ENCODE measurements around the gene HMSD.
"Not testable (repeated sequence)": the region's sequence is repeated elsewhere in the genome, so short reads cannot be mapped to it uniquely, and the experiment has no call there.

Gene HMSD

GRCh38 chr18:63909870-63910269 is 39.2 kb upstream of the HMSD start:
- H3K36me3 ChIP-seq (ENCODE audit: insufficient read depth, insufficient read length, low read length), result no peaks in the 10 kb centered on the region
- no peaks in the 10 kb centered on the region; the same call in 1 of the 2 replicates for H3K9me3 ChIP-seq (ENCODE audit: insufficient read depth, low read length)
- no peaks in the 10 kb centered on the region for H3K4me1 ChIP-seq (ENCODE audit: insufficient read depth, insufficient read length)
- H3K4me3 ChIP-seq (ENCODE audit: insufficient read length, low read depth), result no peak overlapping the region
- H3K9ac ChIP-seq (ENCODE audit: insufficient read length, low read depth), result no peak overlapping the region
- H3K27me3 ChIP-seq (ENCODE audit: insufficient read depth, insufficient read length), result no peaks in the 10 kb centered on the region
- DNase-seq (ENCODE audit: low read depth, low spot score), result no peak
- no peak for TF ChIP-seq ZNF274 (IDR thresholded peaks at IDR 0.05; ENCODE audit: low read depth, low read length)
- no peak for TF ChIP-seq SUZ12 (IDR thresholded peaks at IDR 0.05; ENCODE audit: extremely low read depth, insufficient read depth, insufficient read length)
- no peak for TF ChIP-seq YY1 (IDR thresholded peaks at IDR 0.05; ENCODE audit: insufficient read depth, insufficient read length)

GRCh38 chr18:63917817-63918216 is 31.3 kb upstream of the HMSD start:
- TF ChIP-seq SUZ12 (IDR thresholded peaks at IDR 0.05; ENCODE audit: extremely low read depth, insufficient read depth, insufficient read length), result no peak
- TF ChIP-seq YY1 (IDR thresholded peaks at IDR 0.05; ENCODE audit: insufficient read depth, insufficient read length), result no peak
- no peak for TF ChIP-seq ZNF274 (IDR thresholded peaks at IDR 0.05; ENCODE audit: low read depth, low read length)
- Histone ChIP-seq H3K27me3 (ENCODE audit: insufficient read depth, insufficient read length) (no peaks in the 10 kb centered on the region), H3K9ac (ENCODE audit: insufficient read length, low read depth) (no peak overlapping the region), H3K4me3 (ENCODE audit: insufficient read length, low read depth) (no peak overlapping the region), H3K9me3 (ENCODE audit: insufficient read depth, low read length) (no peaks in the 10 kb centered on the region), H3K4me1 (ENCODE audit: insufficient read depth, insufficient read length) (no peaks in the 10 kb centered on the region), H3K36me3 (ENCODE audit: insufficient read depth, insufficient read length, low read length) (no peaks in the 10 kb centered on the region)
- no peak for DNase-seq (ENCODE audit: low read depth, low spot score)

- Histone ChIP-seq H3K4me1 (ENCODE audit: insufficient read depth, insufficient read length) (no peaks in the 10 kb centered on the region), H3K4me3 (ENCODE audit: insufficient read length, low read depth) (no peak overlapping the region), H3K9ac (ENCODE audit: insufficient read length, low read depth) (no peak overlapping the region), H3K27me3 (ENCODE audit: insufficient read depth, insufficient read length) (no peaks in the 10 kb centered on the region), H3K9me3 (ENCODE audit: insufficient read depth, low read length) (no peaks in the 10 kb centered on the region), H3K36me3 (ENCODE audit: insufficient read depth, insufficient read length, low read length) (no peaks in the 10 kb centered on the region)
- no peak for TF ChIP-seq ZNF274 (IDR thresholded peaks at IDR 0.05; ENCODE audit: low read depth, low read length)
- no peak for TF ChIP-seq YY1 (IDR thresholded peaks at IDR 0.05; ENCODE audit: insufficient read depth, insufficient read length)
- TF ChIP-seq SUZ12 (IDR thresholded peaks at IDR 0.05; ENCODE audit: extremely low read depth, insufficient read depth, insufficient read length), result no peak
- no peak for DNase-seq (ENCODE audit: low read depth, low spot score)
These were observed 27.1 kb upstream of the HMSD start for GRCh38 chr18:63922049-63922448.

- no peak overlapping the region for H3K4me3 ChIP-seq (ENCODE audit: insufficient read length, low read depth)
- no peak for DNase-seq (ENCODE audit: low read depth, low spot score)
- H3K9ac ChIP-seq (ENCODE audit: insufficient read length, low read depth), result no peak overlapping the region
- H3K9me3 ChIP-seq (ENCODE audit: insufficient read depth, low read length), result no peaks in the 10 kb centered on the region
- no peak for TF ChIP-seq YY1 (IDR thresholded peaks at IDR 0.05; ENCODE audit: insufficient read depth, insufficient read length)
- no peak for TF ChIP-seq SUZ12 (IDR thresholded peaks at IDR 0.05; ENCODE audit: extremely low read depth, insufficient read depth, insufficient read length)
- TF ChIP-seq ZNF274 (IDR thresholded peaks at IDR 0.05; ENCODE audit: low read depth, low read length), result no peak
- H3K36me3 ChIP-seq (ENCODE audit: insufficient read depth, insufficient read length, low read length), result no peaks in the 10 kb centered on the region
- H3K4me1 ChIP-seq (ENCODE audit: insufficient read depth, insufficient read length), result no peaks in the 10 kb centered on the region
- no peaks in the 10 kb centered on the region for H3K27me3 ChIP-seq (ENCODE audit: insufficient read depth, insufficient read length)
These were observed 24.6 kb upstream of the HMSD start for GRCh38 chr18:63924551-63924950.

GRCh38 chr18:63928331-63928730 is 20.8 kb upstream of the HMSD start:
- DNase-seq (ENCODE audit: low read depth, low spot score), result no peak
- Histone ChIP-seq H3K9me3 (ENCODE audit: insufficient read depth, low read length) (no peaks in the 10 kb centered on the region), H3K4me1 (ENCODE audit: insufficient read depth, insufficient read length) (no peaks in the 10 kb centered on the region), H3K9ac (ENCODE audit: insufficient read length, low read depth) (no peak overlapping the region), H3K4me3 (ENCODE audit: insufficient read length, low read depth) (no peak overlapping the region), H3K36me3 (ENCODE audit: insufficient read depth, insufficient read length, low read length) (no peaks in the 10 kb centered on the region), H3K27me3 (ENCODE audit: insufficient read depth, insufficient read length) (no peaks in the 10 kb centered on the region)
- no peak for TF ChIP-seq ZNF274 (IDR thresholded peaks at IDR 0.05; ENCODE audit: low read depth, low read length)
- no peak for TF ChIP-seq SUZ12 (IDR thresholded peaks at IDR 0.05; ENCODE audit: extremely low read depth, insufficient read depth, insufficient read length)
- no peak for TF ChIP-seq YY1 (IDR thresholded peaks at IDR 0.05; ENCODE audit: insufficient read depth, insufficient read length)

- not testable (repeated sequence) for DNase-seq (ENCODE audit: low read depth, low spot score); H3K27me3 ChIP-seq (ENCODE audit: insufficient read depth, insufficient read length); H3K4me1 ChIP-seq (ENCODE audit: insufficient read depth, insufficient read length); H3K4me3 ChIP-seq (ENCODE audit: insufficient read length, low read depth); H3K9me3 ChIP-seq (ENCODE audit: insufficient read depth, low read length); H3K9ac ChIP-seq (ENCODE audit: insufficient read length, low read depth); H3K36me3 ChIP-seq (ENCODE audit: insufficient read depth, insufficient read length, low read length)
These were observed 19.7 kb upstream of the HMSD start for GRCh38 chr18:63929369-63929768.

GRCh38 chr18:63930773-63931354 is 18.2 kb upstream of the HMSD start:
- no peak overlapping the region for H3K9ac ChIP-seq (ENCODE audit: insufficient read length, low read depth)
- H3K36me3 ChIP-seq (ENCODE audit: insufficient read depth, insufficient read length, low read length), result no peaks in the 10 kb centered on the region
- H3K4me1 ChIP-seq (ENCODE audit: insufficient read depth, insufficient read length), result no peaks in the 10 kb centered on the region
- no peak overlapping the region for H3K4me3 ChIP-seq (ENCODE audit: insufficient read length, low read depth)
- H3K9me3 ChIP-seq (ENCODE audit: insufficient read depth, low read length), result no peaks in the 10 kb centered on the region
- H3K27me3 ChIP-seq (ENCODE audit: insufficient read depth, insufficient read length), result no peaks in the 10 kb centered on the region
- TF ChIP-seq YY1 (IDR thresholded peaks at IDR 0.05; ENCODE audit: insufficient read depth, insufficient read length), result no peak
- no peak for DNase-seq (ENCODE audit: low read depth, low spot score)
